GM13976 (cell line): ENCODE results near the gene GLA.

ENCODE experiments used
- DNase-seq: peaks from one replicate; pipeline ENCODE4 v3.0.0; 2012; ENCODE audit warnings: low spot score
- CTCF ChIP-seq: IDR thresholded peaks from 2 replicates; pipeline ENCODE4 v1.5.1; 2012; ENCODE audit warnings: borderline replicate concordance, mild to moderate bottlenecking; ENCODE audit not compliant: insufficient read depth; ENCODE audit errors: extremely low read depth, missing control alignments, control extremely low read depth
- in situ Hi-C: fragments of 300-500 bp; cut with MboI; formaldehyde crosslinking; loops from one replicate; pipeline ENCODE4 v1.12.0; 2022; ENCODE audit warnings: low sequenced_read_pairs, mixed read lengths, inconsistent platforms; ENCODE audit not compliant: unreplicated experiment

Gene GLA

GRCh38 chrX:101416691-101417090 lies 9.0 kb upstream of the GLA start:
- no peak for TF ChIP-seq CTCF
- DNase-seq, result no peak
- in situ Hi-C loops, result loop anchor here (10.0 kb wide), 1 partner anchor 378 kb away; no protein-coding TSS in a partner anchor

GRCh38 chrX:101415180-101416145 lies 7.7 kb upstream of the GLA start:
- in situ Hi-C loops, result loop anchor here (10.0 kb wide), 1 partner anchor 379 kb away; no protein-coding TSS in a partner anchor

GRCh38 chrX:101411984-101412383 lies 4.3 kb upstream of the GLA start:
- no peak for TF ChIP-seq CTCF
- no peak for DNase-seq
- in situ Hi-C loops, result loop anchor here (10.0 kb wide), 1 partner anchor 383 kb away; no protein-coding TSS in a partner anchor

More at GRCh38 chrX:101415180-101416145, 7.7 kb upstream of the GLA start:
- peak; percentile 45 for TF ChIP-seq CTCF
- peak; percentile 65 for DNase-seq

- DNase-seq, result no peak
- no peak for TF ChIP-seq CTCF
- in situ Hi-C loops, result loop anchor here (10.0 kb wide), 1 partner anchor 384 kb away; no protein-coding TSS in a partner anchor
Measured at GRCh38 chrX:101410461-101410860, 2.7 kb upstream of the GLA start.

- in situ Hi-C loops, result no loop called here
- no peak for DNase-seq
Measured at GRCh38 chrX:101409043-101409442, 1.3 kb upstream of the GLA start.

GRCh38 chrX:101408532-101408841 lies 762 bp upstream of the GLA start:
- in situ Hi-C loops, result no loop called here
- no peak for TF ChIP-seq CTCF

More at GRCh38 chrX:101409043-101409442, 1.3 kb upstream of the GLA start:
- no peak for TF ChIP-seq CTCF

More at GRCh38 chrX:101408532-101408841, 762 bp upstream of the GLA start:
- no peak for DNase-seq
